K562 (cell line): ENCODE measurements around the gene PPOX. TPM values are rescaled to one million over a fixed set of nuclear protein-coding genes. Genes with fewer than 3 reads are reported as not detected.

ENCODE experiments used
- CEBPZ ChIP-seq: fragments of 150-350 bp; IDR thresholded peaks from 2 replicates; pipeline ENCODE4 v1.6.1; 2014; ENCODE audit warnings: low read depth, mild to moderate bottlenecking, low read length, borderline replicate concordance
- DLX4 ChIP-seq: fragments of 250-450 bp; sonication (Bioruptor Pico); IDR thresholded peaks from 2 replicates; pipeline ENCODE4 v1.6.1; 2021; ENCODE audit warnings: mild to moderate bottlenecking
- GTF2B ChIP-seq: IDR thresholded peaks from 2 replicates; pipeline ENCODE4 v1.6.1; 2011; ENCODE audit not compliant: insufficient read length; ENCODE audit errors: extremely low read depth
- HDAC2 ChIP-seq: fragments of 450-650 bp; IDR thresholded peaks from 2 replicates; pipeline ENCODE4 v1.6.1; 2016; ENCODE audit warnings: mild to moderate bottlenecking
- HDAC6 ChIP-seq: IDR thresholded peaks from 2 replicates; pipeline ENCODE4 v1.6.1; 2012; ENCODE audit warnings: low read depth, mild to moderate bottlenecking, control low read depth, inconsistent platforms, low read length, moderate library complexity
- KDM1A ChIP-seq, 2 experiments: fragments of 450-650 bp; IDR thresholded peaks; 2 replicates each; pipeline ENCODE4 v1.6.1; 2016; ENCODE audit warnings: mild to moderate bottlenecking in 2 of 2
- KHSRP ChIP-seq: fragments of 450-650 bp; IDR thresholded peaks from 2 replicates; pipeline ENCODE4 v1.6.1; 2017
- NFIC ChIP-seq: fragments of 450-650 bp; IDR thresholded peaks from 2 replicates; pipeline ENCODE4 v1.6.1; 2017; ENCODE audit warnings: mild to moderate bottlenecking, inconsistent platforms
- PRDM10 ChIP-seq: fragments of 450-650 bp; IDR thresholded peaks from 2 replicates; pipeline ENCODE4 v1.6.1; 2018; ENCODE audit not compliant: partially characterized antibody
- SETDB1 ChIP-seq: IDR thresholded peaks from one replicate; pipeline ENCODE4 v1.6.1; 2012; ENCODE audit warnings: low read length, control low read depth, inconsistent platforms
- SMARCA4 ChIP-seq: fragments of 450-650 bp; IDR thresholded peaks from 2 replicates; pipeline ENCODE4 v1.6.1; 2016
- SRSF3 ChIP-seq: fragments of 200-400 bp; formaldehyde crosslinking; IDR thresholded peaks from 2 replicates; pipeline ENCODE4 v1.6.1; 2016; ENCODE audit warnings: mild to moderate bottlenecking, low read length, moderate library complexity; ENCODE audit not compliant: insufficient read depth
- STAG1 ChIP-seq: sonication (generic); formaldehyde crosslinking; IDR thresholded peaks from 2 replicates; pipeline ENCODE4 v1.5.0; 2020; ENCODE audit warnings: missing genetic modification reagents, borderline replicate concordance
- TFAP4 ChIP-seq: sonication (generic); formaldehyde crosslinking; IDR thresholded peaks from 2 replicates; pipeline ENCODE4 v1.8.0; 2022; ENCODE audit warnings: missing genetic modification reagents, mild to moderate bottlenecking, moderate library complexity, borderline replicate concordance
- USF1 ChIP-seq: sonication (generic); formaldehyde crosslinking; IDR thresholded peaks from 2 replicates; pipeline ENCODE4 v1.9.0; 2022; ENCODE audit warnings: mild to moderate bottlenecking, missing genetic modification reagents
- ZNF24 ChIP-seq: fragments of 450-650 bp; IDR thresholded peaks from 2 replicates; pipeline ENCODE4 v1.6.1; 2016
- ZNF764 ChIP-seq: fragments of 250-450 bp; sonication (Bioruptor Pico); IDR thresholded peaks from 2 replicates; pipeline ENCODE4 v1.4.0; 2020; ENCODE audit warnings: low read depth, mild to moderate bottlenecking, moderate library complexity
- polyA plus RNA-seq, 8 experiments: library from polyadenylated mRNA; depleted of rRNA in 4 of 8; stranded (reverse) in 5 of 8; unstranded in 3 of 8; fragments of >200 nt; fragmentation: Nextera tagmentation in 2 of 8; fragmentation: Illumina TruSeq in 1 of 8; extraction: Ambion mirVana in 2 of 8; extraction: Trizol in 1 of 8; gene quantifications; 2 replicates each; pipeline versions ENCODE4 v1.2.1 to v1.2.3, GENCODE V29; 2011 to 2014; ENCODE audit warnings: inconsistent platforms in 1 of 8, missing spikeins in 1 of 8
- total RNA-seq, 7 experiments: library from RNA; depleted of rRNA in 6 of 7; stranded (reverse); fragments of >200 nt in 6 of 7; fragmentation: Illumina TruSeq in 2 of 7; extraction: Trizol in 2 of 7; gene quantifications; 2 replicates each; pipeline versions ENCODE4 v1.2.1 to v1.2.3, GENCODE V29; 2011 to 2021; ENCODE audit warnings: low replicate concordance in 1 of 7

Gene PPOX
- total and polyA plus RNA-seq, 9 of the 15 experiments (the other 6 are each of a cell fraction or from before 2014, with no cell fraction given), result 17.0 to 57.1 (median 38.9) TPM

GRCh38 chr1:161177112-161177935 is 11.1 kb downstream of the PPOX start, which contains the start of gene B4GALT3 (continued):
- TF ChIP-seq SMARCA4, result peak; percentile 57; the same call in 1 of the 2 replicates
- peak; percentile 90 for TF ChIP-seq HDAC2
- TF ChIP-seq ZNF24, result peak; percentile 90
- TF ChIP-seq STAG1 (CRISPR knock-in tag), result 0 out of 2 replicates have a peak, but pooled peaks have one; percentile 3
- peak; percentile 75 for TF ChIP-seq TFAP4
- no peak for TF ChIP-seq ZNF764 (CRISPR knock-in tag)
- peak; percentile 95 for TF ChIP-seq PRDM10
- TF ChIP-seq KHSRP, result no peak
- TF ChIP-seq GTF2B, result no peak
- no peak for TF ChIP-seq SETDB1
- TF ChIP-seq CEBPZ, result no peak
- TF ChIP-seq NFIC, result peak; percentile 55
- peak; percentile 41; the same call in 1 of the 2 replicates for TF ChIP-seq USF1 (CRISPR knock-in tag)
- peak in 1 of 2 experiments; percentile 22; a peak in 1 of 4 replicates for TF ChIP-seq KDM1A (IDR thresholded peaks at IDR 0.05)
- no peak for TF ChIP-seq SRSF3
- TF ChIP-seq HDAC6, result no peak
- TF ChIP-seq DLX4 (CRISPR knock-in tag), result no peak
